ENCODE results near the gene ACAP2. TPM values are rescaled to one million over a fixed set of nuclear protein-coding genes. Genes with fewer than 3 reads are reported as not detected.

ACAP2 gene
- total RNA-seq, 3 donors from 2014 or later (not counting 1 experiment from before 2014, with no cell fraction given): 103 to 132 (median 128) TPM

DNA sequence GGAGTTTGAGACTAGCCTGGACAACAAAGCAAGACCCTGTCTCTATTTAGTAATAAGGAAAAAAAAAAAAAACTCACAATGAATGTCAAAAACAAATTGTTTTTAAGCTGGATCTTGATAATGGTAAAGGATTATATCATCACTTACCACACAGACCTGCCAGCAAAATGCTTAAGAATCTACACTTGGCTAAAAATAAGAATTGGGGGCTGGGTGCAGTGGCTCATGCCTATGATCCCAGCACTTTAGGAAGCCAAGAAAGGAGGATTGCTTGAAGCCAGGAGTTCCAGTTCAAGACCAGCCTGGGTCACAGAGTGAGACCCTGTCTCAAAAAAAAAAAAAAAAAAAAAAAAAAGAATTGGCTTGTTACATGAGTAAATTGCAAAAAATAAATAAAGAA is 31.0 kb downstream of the ACAP2 start:
- DNase-seq (no peak), ATAC-seq (no peak)
- H3K36me3 Mint-ChIP-seq: peaks cover under 1% of the 10 kb centered on the region
- TF ChIP-seq CTCF (IDR thresholded peaks at IDR 0.05): no peak
- peaks cover 61 to 69% of the 10 kb centered on the region in 2 donors for H3K4me1 Mint-ChIP-seq
- H3K4me3 ChIP-seq (ENCODE audit: low read length): no peak overlapping the region
- no peak overlapping the region for H3K27ac Mint-ChIP-seq
- H3K9me3 ChIP-seq (ENCODE audit: control insufficient read depth, insufficient read depth, low read length): no peaks in the 10 kb centered on the region
- no peaks in the 10 kb centered on the region for H3K27me3 Mint-ChIP-seq (ENCODE audit: low read depth in 2 of 2)
- no peak overlapping the region for H3K27ac ChIP-seq (ENCODE audit: low read length)
- peaks cover 2% of the 10 kb centered on the region for H3K36me3 ChIP-seq (ENCODE audit: control insufficient read depth, insufficient read depth, low read length)
- intact Hi-C loops (cut with micrococcal nuclease): no loop called here
- no peaks in the 10 kb centered on the region for H3K27me3 ChIP-seq (ENCODE audit: control insufficient read depth, insufficient read depth, low read length)
- H3K9me3 Mint-ChIP-seq: peaks cover 0 to 4% of the 10 kb centered on the region in 2 donors
- no peak overlapping the region for H3K4me3 Mint-ChIP-seq
- peaks cover 8% of the 10 kb centered on the region for H3K4me1 ChIP-seq (ENCODE audit: control insufficient read depth, insufficient read depth, low read length)

- Histone ChIP-seq H3K9me3 (ENCODE audit: control insufficient read depth, insufficient read depth, low read length) (no peaks in the 10 kb centered on the region), H3K36me3 (ENCODE audit: control insufficient read depth, insufficient read depth, low read length) (peaks cover 2% of the 10 kb centered on the region), H3K27ac (ENCODE audit: low read length) (no peak overlapping the region), H3K4me3 (ENCODE audit: low read length) (no peak overlapping the region), H3K27me3 (ENCODE audit: control insufficient read depth, insufficient read depth, low read length) (no peaks in the 10 kb centered on the region), H3K4me1 (ENCODE audit: control insufficient read depth, insufficient read depth, low read length) (peaks cover 8% of the 10 kb centered on the region)
- Mint-ChIP-seq H3K36me3 (peaks cover 5% of the 10 kb centered on the region), H3K4me3 (peak overlapping the region; percentile 22), H3K9me3 (peaks cover 0 to 4% of the 10 kb centered on the region in 2 donors), H3K27ac (peak overlapping the region in 1 of 2 donors; percentile 48), H3K27me3 (ENCODE audit: low read depth in 2 of 2) (no peaks in the 10 kb centered on the region), H3K4me1 (peaks cover 63 to 69% of the 10 kb centered on the region in 2 donors)
- no peak for TF ChIP-seq CTCF (IDR thresholded peaks at IDR 0.05)
- DNase-seq: no peak
- WGBS (ENCODE audit: insufficient coverage): 93% methylated on average over 4 of the region's 4 CpGs
- ATAC-seq: no peak
- intact Hi-C loops (cut with micrococcal nuclease): no loop called here
Measured at GRCh38 chr3:195410546-195410945, 32.3 kb downstream of the ACAP2 start.

DNA sequence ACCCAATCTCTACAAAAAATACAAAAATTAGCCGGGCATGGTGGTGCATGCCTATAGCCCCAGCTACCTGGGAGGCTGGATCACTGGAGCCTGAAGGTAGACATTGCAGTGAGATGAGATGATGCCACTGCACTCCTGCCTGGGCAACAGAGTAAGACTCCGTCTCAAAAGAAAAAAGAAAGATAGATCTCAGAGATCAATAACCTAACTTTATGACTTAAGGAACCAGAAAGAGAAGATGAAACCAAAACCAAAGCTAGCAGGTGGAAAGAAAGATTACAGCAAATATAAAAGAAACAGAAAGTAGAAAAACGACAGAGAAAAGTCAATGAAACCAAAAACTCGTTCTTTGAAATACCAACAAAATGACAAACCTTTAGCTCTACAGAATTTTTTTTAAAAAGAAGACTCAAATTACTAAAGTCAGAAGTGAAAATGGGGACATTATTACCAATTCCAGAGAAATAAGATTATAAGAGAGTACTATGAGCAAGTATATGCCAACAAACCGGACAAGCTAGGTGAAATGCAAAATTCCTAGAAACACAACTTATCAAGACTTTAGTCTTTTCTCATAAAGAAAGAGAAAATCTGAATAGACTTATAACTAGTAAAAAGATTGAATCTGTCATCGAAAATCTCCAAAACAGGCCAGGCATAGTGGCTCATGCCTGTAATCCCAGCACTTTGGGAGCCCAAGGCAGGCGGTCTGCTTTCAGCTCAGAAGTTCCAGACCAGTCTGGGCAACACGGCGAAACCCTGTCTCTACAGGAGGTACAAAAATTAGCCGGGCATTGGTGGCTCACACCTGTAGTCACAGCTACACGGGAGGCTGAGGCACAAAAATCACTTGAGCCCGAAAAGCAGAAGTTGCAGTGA is 35.0 kb downstream of the ACAP2 start:
- H3K27ac ChIP-seq (ENCODE audit: low read length): no peak overlapping the region
- H3K27me3 Mint-ChIP-seq (ENCODE audit: low read depth in 2 of 2): no peaks in the 10 kb centered on the region
- no peaks in the 10 kb centered on the region for H3K27me3 ChIP-seq (ENCODE audit: control insufficient read depth, insufficient read depth, low read length)
- peaks cover 2% of the 10 kb centered on the region for H3K36me3 ChIP-seq (ENCODE audit: control insufficient read depth, insufficient read depth, low read length)
- H3K4me1 ChIP-seq (ENCODE audit: control insufficient read depth, insufficient read depth, low read length): peaks cover 8% of the 10 kb centered on the region
- H3K36me3 Mint-ChIP-seq: peaks cover 5% of the 10 kb centered on the region
- H3K4me1 Mint-ChIP-seq: peaks cover 50 to 53% of the 10 kb centered on the region in 2 donors
- no peak for TF ChIP-seq CTCF (IDR thresholded peaks at IDR 0.05)
- H3K9me3 ChIP-seq (ENCODE audit: control insufficient read depth, insufficient read depth, low read length): no peaks in the 10 kb centered on the region
- ATAC-seq (no peak), DNase-seq (no peak)
- intact Hi-C loops (cut with micrococcal nuclease): no loop called here
- peak overlapping the region; percentile 7 to 22 for H3K27ac Mint-ChIP-seq
- WGBS (ENCODE audit: insufficient coverage): 90% methylated on average over 8 of the region's 12 CpGs
- peaks cover 0 to 4% of the 10 kb centered on the region in 2 donors for H3K9me3 Mint-ChIP-seq
- H3K4me3 Mint-ChIP-seq: peak overlapping the region; percentile 2
- no peak overlapping the region for H3K4me3 ChIP-seq (ENCODE audit: low read length)
